ENCODE measurements around the gene AUTS2.

Gene AUTS2

DNA sequence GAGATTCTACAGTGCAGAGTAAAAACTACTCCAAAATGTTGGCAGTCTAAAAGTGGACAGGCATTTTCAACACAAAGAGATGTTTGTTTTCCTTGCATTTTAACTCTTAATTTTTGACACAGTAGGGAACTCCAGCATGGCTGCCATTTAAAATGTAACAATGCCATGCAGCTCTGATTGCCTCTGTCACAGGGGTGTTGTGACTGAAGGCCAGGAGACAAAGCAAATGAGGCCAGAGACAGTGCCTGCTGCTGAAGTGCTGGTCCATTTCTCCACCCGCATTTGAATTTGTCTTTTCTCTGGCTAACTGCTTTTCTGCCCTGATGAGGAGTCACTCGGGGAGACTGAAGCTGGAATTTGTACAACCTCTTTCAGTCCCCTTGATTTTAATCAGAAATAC, 823.0 kb downstream of the AUTS2 start:
- DNase-seq (ENCODE audit: low spot score) = no peak

DNA sequence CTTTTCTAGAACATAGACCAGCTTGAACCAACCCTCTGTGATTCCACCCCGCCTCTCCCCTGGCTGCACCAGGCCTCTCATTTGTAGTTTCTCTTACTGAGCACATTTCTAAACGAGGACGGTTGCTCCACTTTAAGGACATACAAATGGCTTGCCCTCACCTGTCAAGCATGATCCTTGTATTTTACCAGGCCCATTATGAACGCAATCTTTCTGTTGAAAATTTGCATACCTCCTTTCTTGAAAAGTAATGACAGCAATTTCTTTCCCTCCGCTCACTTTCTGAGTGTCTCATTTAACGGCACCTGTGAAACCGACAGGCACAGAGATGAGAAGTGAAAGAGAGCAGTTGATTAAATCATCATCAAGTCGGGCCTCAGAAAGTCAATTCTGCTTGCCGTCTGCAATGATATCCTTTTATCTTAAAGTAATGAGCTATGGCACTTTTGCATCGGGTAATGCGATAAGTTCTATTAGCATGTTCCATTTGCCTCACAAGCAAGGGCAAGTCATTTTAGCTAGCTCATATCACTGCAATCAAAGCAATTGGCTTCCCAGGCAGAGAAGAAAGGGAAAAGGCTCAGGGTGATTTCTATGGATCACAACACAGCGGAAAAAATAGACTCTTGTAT, 828.1 kb downstream of the AUTS2 start:
- no peak for DNase-seq (ENCODE audit: low spot score)

DNA sequence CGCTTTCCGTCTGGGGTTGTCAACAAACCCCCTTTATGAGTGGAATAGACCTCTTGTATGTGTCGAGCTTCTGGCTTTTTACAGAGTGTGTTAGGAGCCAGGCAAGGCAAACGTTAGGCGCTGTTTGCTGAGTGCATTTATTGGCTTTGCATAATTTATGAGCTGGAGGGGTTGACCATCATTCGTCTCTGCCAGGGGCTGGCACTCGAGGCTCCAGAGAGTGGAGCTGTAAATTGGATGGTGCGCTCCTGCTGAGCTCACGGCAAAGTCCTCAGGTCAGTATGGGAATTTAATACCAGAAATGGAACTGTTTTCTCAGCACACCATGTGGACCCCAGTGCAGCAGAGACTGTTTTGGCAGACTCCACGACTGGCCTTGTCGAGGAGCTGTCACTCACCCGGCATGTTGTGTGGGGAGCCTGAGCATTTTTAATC, 834.3 kb downstream of the AUTS2 start:
- DNase-seq (ENCODE audit: low spot score) = no peak

DNA sequence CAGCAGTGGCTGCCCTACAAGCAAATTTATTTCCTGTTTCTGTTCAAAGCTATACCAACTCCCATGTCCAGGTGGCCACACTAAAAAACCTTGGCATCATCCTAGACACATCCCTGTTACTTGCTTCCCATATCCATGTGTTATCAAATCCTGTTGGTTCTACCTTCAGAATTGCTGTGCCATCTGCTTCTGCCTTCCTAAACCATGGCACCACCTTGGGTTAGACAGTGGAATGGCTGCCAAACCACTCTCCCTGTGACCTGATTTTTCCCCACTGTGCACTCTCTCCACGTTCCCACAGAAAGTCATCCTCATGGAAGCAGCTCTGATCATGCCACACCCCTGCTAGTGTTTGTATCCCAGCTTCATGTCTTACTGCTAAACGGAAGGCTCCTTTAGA, 836.1 kb downstream of the AUTS2 start:
- DNase-seq (ENCODE audit: low spot score) = no peak

DNA sequence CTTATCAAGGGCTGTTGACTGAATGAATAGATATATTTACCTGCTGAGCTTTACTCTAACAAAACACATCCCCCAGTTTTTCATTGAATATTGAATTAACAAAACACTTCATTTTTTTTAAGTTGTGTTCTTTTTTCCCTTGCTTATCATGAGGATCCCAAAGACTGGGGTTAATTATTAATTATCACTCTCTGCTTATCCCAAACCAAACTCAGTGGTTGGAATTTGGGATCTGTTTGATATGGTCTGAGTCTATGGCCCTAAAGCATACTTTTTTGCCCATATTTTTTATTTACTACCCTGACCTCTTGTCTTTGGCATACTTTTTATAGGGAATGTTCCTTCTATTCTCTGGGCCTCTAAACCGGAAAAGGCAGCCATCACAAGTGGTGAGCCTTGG, 836.5 kb downstream of the AUTS2 start:
- DNase-seq (ENCODE audit: low spot score) = no peak

DNA sequence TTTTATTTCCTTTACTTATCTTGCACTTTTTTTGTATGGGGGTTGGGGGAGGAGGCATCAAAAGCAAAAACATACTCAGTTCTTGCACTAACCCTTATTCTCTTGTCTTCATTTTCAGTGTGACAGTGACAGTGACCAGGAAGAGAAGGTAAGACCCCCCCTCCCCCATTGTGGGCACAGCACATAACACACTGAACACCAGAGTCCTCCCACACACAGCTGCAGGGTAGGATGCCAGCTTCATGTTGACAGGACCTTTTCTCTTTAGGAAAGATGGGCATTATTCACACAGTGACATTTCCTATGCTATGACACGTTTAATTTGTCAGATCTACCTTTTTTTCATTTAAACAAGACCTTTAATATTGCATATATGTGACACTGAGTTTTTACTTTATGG, 837.4 kb downstream of the AUTS2 start:
- DNase-seq (ENCODE audit: low spot score) = no peak

DNA sequence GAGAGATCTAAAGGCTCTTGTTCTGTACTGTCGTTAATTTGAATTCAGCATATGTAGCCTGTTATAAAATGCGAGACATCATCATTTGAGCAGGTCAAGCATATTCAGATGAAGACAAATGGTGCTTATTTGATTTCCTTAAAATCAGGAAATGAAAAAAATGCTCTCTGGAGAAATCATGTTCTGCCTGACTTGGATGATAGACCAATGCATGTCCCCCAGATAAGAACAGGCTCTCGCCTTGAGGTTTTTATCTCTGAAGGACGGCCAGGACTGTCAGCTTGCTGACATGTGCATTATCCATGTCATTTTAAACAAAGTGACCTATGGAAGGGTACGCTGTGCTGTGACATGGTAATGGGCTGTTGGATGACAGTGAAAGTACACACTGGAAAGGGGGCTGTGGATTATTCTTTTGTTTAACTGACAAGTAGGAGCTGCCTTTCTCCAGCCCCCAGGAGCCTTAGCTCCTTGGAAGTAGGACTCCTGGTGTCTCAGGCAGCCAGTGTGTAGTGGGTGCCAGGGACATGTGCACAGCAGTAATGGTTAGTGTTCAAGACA, 838.6 kb downstream of the AUTS2 start:
- no peak for DNase-seq (ENCODE audit: low spot score)

DNA sequence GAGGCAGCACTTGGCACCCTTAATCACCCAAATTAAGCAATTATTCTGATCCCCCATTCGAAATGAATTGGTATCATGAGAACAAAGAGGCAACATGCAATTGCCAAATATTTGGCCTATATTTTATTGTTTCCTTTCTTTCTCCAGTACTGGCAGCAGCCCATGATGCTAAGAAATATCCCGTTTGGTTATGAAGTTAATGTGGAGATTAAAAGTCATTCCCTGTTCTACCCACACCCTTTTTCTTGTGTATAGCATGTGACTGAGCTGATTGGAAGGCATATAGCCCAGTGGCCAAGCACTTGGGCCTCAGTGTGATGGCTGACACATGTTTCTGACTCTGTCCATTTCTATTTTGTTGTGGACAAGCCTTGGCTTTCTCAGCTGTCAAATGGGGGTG, 841.4 kb downstream of the AUTS2 start:
- DNase-seq (ENCODE audit: low spot score) = no peak

DNA sequence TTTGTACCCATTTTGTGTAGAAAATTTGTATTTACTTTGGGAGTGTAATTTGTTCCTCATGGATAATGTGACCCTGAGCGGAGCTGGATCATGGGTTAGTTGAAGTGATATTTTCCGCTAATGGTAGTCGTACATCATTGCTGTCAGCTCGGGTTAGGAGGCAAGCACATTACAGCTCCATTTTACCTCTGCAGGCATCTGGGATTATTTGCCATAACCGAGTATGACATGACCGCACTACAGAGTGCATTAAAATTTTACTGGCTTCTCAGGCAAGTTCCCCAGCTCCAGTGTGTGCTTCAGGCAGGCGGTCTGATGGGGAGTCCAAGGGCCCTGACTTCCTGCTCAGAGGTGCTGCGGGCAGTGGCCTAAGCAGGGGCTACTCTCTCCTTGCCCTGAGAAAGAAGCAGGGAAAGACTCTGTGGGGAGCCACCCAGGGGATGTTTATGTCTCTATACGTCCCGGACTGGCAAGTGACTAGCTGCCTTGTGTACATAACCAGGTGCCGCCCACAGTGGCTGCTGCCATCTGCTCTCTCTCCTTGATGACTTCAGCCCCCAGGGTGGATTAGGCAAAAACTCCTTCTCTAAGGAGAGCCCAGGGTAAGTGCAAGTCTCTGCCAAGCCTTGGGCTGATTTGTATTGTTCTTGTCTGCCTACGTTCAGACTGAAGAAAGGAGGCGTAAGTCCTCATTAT, 848.3 kb downstream of the AUTS2 start:
- DNase-seq (ENCODE audit: low spot score) = no peak

DNA sequence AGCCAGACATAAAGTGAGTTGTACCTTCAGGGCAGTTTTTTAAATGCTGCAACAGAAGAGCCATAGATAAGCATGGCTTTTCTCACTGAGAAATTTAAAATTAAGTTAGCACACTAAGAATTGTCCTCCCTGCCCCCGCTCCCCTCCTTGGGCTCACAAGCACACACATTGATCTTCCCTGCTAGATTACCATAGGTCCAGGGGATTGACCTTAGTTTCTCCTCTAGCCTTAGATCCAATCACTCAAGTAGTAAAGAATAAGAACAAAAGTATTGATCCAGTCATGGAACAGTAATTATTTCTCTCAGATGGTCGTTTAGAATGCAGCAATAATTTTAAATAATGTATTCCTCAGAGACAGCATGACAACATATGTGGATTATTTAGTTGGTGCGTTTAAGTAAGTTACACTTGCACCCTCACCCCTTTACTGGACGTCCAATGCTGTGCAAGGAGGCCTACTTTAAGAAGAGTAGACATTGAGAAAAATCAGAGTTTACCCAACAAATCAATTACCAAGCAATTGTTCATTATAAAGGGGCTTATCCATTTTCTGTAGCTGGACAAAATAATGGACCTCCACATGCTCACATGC, 850.1 kb downstream of the AUTS2 start:
- DNase-seq (ENCODE audit: low spot score) = no peak

DNA sequence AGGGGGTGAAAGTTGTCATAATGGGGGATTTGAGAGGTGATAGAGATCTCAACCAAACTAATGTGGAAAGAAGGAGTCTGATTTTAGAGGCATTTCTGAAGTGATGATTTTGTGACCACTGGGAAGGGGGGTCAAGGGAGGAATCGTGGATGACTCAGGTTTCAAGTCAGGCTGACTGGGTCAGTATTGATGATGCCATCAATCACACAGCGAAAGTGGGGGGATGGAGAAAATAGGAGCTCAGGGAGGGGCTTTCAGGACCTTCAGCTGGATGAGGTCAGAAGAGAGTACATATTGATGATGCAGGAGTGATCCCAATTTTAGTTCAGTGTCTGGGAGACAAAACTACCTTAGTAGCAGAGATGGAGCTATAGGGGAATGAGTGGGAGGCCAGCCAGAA, 852.5 kb downstream of the AUTS2 start:
- no peak for DNase-seq (ENCODE audit: low spot score)

DNA sequence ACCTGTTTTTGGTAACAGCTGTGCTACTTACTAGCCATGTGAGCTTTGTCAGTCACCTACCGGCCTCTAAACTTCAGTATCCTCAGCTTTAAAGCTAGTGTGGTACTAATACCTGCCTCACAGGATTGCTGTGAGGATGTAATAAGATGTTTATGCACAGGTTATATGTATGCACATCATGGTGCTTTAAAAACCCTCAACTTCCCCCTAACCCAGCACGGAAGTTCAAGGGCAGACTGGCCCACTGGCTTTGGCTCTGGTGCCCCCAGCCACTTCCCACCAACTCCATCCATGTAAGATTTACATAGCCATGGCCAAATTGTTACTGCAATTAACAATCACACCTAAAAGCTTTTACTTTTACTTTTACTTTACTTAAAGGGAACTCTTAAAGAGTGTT, 857.6 kb downstream of the AUTS2 start:
- DNase-seq (ENCODE audit: low spot score) = no peak

DNA sequence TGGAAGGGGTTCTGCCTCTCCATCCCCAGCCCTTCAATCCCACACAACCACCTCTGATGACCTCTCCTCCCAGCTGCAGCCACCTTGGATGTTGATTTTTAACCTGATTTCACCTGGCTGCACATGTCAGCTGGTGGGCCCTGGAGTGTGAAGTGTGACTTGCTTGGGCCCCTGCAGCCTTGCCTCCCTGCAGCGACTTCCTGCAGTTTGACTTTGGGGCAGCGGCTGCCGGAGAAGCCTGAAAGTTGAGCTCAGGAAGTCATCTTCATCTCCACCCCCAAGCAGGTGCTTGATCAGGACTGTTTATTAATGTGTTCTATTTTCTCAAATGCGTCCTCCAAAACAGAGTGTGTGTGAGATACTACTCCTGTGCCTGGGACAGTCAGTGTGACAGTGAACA, 858.4 kb downstream of the AUTS2 start:
- no peak for DNase-seq (ENCODE audit: low spot score)

DNA sequence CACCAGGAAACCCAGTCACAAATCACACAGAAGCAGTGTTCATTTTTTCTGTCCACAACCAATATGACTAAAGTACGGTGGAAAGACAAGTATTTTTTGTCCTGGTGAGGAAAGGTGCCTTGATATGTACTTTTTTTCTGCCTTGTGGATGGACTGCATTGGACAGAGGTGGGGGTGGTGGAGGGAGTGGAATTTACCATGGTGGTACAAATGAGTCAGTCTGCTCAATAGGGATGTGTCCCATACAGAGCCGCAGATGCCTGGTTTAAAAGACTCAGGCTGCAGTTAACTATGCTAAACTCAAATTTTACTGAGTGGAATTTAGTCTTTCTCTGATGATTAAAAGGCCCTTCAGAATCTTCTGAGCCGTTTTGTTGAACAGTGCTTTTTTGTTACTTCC, 859.2 kb downstream of the AUTS2 start:
- no peak for DNase-seq (ENCODE audit: low spot score)

DNA sequence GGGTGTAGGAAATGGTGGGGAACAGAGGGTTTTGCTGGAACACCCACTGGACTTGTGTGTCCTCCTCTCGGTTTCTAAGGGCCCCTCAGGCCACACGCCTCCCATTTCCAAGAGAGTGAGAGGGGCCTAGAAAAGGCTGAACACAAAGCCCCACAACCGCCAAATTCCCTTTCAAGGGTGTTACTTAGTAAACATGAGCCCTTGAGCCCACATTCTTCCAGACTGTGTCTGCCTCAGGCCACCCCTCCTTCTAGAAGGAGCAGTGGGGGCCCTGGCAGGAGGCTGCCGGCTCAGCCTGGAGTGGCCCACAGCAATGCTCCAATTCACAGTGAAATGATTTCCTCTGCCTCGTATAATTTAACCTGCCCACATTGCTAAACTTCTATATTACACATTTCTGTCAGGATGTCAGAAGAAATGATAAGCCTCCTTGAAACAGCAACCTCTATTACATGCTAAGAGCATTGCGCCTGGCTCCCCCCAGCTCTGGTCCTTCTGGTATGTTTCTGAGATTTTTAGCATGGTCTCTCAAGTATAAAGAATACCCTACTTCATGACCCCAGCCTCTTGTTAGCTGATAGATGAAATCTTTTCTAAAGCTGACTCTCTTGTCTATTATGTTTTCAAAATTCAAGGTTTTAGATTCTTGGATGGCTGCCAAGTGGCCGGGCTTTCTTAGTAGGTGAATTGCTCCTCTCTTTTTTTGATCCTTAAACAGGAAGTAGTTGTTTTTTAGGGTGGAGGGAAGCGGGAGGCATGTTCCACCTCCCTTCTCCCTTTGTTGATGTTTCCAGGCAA, 859.8 kb downstream of the AUTS2 start:
- DNase-seq (ENCODE audit: low spot score) = no peak

DNA sequence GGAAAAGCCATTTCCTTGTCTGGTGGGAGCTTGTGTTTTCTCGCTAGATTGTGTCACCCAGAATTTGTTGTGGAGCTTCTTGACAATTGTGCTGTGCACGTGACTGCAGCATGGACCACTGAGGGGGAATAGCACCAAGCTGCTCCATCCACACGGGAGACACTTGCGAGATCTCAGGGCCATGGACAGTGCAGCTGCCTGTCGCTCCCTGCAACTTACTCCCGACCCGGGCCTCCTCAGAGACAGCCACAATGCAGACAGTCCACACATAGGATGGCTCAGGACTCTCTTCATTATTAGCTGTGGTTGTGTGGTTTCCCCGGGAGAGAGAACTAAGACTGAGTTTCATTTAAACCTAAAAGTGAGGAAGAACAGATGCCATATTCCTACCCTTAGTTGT, 860.5 kb downstream of the AUTS2 start:
- DNase-seq (ENCODE audit: low spot score) = no peak

DNA sequence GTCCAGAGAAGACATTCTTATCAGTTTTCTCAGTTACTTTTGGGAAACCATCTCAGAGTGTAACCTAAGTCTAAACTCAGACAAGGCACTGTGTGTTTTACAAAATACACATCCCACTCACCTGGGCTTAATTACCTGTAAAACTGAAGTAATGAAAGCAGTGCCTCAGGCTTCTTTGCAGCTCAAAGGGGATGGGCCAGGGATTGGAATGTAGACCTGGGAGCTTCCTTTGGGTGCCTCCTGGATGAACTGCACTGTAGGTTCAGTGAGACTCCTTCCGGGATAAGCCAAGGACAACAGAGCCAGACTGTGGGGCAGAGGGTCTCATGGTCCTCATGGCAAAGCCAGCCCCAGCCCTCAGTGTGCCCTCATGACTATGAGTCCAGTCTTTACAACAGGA, 861.3 kb downstream of the AUTS2 start:
- DNase-seq (ENCODE audit: low spot score) = no peak

DNA sequence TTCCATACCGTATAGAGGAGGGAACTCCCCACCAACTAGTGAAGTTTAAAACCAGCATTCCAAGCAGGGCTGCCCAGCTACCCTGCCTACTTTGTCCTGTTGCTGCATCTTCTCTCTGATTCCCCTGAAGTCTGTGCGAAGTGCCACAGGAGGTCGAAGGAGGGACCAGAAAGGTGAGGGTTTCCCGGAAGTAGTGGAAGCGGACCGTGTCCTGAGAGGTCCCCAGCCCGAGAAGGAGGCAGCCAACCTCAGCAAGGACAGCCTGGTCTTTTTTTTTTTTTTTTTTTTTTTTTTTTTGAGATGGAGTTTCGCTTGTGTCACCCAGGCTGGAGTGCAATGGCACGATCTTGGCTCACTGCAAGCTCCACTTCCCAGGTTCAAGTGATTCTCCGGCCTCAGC, 861.8 kb downstream of the AUTS2 start:
- no peak for DNase-seq (ENCODE audit: low spot score)

DNA sequence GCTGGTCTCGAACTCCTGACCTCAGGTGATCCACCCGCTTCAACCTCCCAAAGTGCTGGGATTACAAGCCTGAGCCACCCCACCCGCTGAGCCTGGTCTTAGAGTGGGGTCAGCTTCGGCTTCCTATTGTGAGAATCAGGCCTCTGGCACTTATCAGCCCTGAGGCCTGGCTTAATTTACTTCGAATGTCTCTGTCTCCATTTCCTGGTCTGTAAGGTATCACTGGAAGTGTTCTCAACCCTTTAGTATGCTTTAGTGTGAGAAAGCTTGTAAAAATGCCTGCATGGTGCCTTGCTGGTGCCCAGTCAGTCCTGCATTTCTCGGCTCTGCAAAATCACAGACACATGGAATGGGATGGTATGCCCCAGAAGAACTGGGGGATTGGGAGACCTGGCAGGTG, 862.3 kb downstream of the AUTS2 start:
- no peak for DNase-seq (ENCODE audit: low spot score)

DNA sequence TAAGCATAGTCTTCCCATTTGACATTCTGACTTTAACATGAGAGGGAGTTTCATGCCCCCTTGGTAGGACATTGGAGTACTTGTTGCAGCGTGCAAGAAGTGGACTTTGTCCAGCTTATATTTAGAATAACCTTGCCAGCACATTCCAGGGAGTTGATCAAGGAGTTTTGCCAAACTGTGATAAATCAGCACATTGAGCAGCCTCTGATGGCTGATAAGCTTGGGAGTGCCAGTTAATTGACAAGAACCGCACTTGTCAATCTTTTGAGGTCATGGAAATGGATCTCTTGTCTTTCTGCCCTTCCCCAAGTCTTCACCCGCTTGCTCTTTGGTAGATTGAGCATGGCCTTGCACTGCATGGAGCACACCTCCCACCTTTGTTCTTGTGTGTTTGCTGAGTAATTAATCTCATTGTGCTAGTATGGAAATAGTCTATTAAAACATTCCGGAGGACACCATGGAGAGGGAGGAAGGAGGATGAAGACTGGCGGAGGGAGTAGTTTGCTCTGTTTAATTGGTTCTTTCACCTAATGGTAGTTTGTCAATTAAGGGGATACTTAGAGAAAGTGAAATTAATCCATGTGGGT, 865.2 kb downstream of the AUTS2 start:
- DNase-seq (ENCODE audit: low spot score) = no peak

DNA sequence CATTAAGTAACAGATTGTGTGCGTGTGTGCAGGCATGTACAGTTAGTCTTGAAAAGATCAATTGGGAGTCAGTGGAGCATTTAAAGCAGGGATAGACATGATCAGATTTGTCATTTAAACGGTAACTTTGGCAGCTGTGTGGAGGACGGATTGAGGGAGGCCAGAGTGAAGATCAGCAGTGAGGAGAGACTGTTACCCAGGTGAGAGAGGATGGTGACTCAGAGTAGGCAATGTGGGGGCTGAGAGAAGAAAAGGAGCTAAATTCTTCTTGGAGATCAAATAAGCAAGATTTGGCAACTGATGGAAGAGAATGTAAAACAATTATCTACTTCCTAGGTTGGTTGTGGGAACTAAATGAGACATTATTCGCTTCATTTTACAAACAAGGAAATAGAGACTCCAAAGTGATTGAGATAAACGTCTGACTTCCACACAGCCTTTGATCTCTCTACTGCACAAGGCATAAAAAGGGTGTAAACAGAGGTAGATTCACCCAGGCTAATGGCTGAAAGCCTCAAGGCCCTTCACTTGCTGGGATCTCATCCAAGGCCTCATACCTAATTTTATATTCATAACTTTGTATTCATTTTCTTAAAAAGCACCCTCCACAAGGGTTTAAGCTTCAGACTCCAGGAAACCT, 868.6 kb downstream of the AUTS2 start:
- DNase-seq (ENCODE audit: low spot score) = no peak

DNA sequence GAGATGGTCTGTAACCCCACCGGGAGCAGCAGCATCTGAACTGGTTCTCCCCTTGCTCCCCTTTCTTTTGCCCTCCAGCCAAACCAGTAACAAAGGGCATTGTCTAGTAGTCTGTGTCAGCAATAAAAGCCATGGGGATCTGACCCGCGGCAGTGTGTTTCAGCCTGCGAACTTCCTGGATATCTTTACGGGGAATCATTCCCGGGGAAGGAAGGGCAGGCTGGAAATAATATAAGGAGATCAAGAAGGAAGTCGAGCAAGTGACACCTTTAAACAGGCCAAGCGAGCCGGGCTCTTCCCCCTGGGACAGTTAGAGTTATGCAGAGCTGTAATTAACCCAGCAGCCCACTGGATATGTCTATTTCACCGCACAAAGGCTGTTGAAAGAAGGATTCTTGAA, 872.5 kb downstream of the AUTS2 start:
- DNase-seq (ENCODE audit: low spot score) = peak; percentile 19

Data from kidney capillary endothelial cell (primary cell).